ENCODE measurements around the gene C1orf210.

C1orf210 gene

GRCh38 chr1:43311521-43311920 is 26.1 kb upstream of the C1orf210 start:
- no peak for DNase-seq

- DNase-seq, result no peak
These were observed 24.1 kb upstream of the C1orf210 start for GRCh38 chr1:43309405-43310025.

GRCh38 chr1:43308635-43309404 is 23.4 kb upstream of the C1orf210 start:
- no peak for DNase-seq

GRCh38 chr1:43307458-43308158 is 22.2 kb upstream of the C1orf210 start:
- no peak for DNase-seq

GRCh38 chr1:43306688-43307457 is 21.5 kb upstream of the C1orf210 start:
- DNase-seq, result no peak

- DNase-seq, result no peak
These were observed 20.7 kb upstream of the C1orf210 start for GRCh38 chr1:43305926-43306687.

- DNase-seq, result no peak
These were observed 20.1 kb upstream of the C1orf210 start for GRCh38 chr1:43305461-43305860.

- DNase-seq, result no peak
These were observed 19.5 kb upstream of the C1orf210 start for GRCh38 chr1:43304771-43305300.

- no peak for DNase-seq
These were observed 18.9 kb upstream of the C1orf210 start for GRCh38 chr1:43304314-43304681.

GRCh38 chr1:43303471-43304313 is 18.3 kb upstream of the C1orf210 start:
- no peak for DNase-seq

- no peak for DNase-seq
These were observed 17.5 kb upstream of the C1orf210 start for GRCh38 chr1:43302721-43303470.

GRCh38 chr1:43302201-43302600 is 16.8 kb upstream of the C1orf210 start:
- no peak for DNase-seq

- no peak for DNase-seq
These were observed 15.2 kb upstream of the C1orf210 start, which contains the start of gene TIE1 for GRCh38 chr1:43300378-43301094. TIE1 (plus strand) TSS chr1:43300982; CDS start chr1:43301072, 90 bp downstream.

- DNase-seq, result no peak
These were observed 13.7 kb upstream of the C1orf210 start for GRCh38 chr1:43299101-43299500.

GRCh38 chr1:43298055-43298454 is 12.7 kb upstream of the C1orf210 start:
- DNase-seq, result no peak

- no peak for DNase-seq
These were observed 10.8 kb upstream of the C1orf210 start for GRCh38 chr1:43296207-43296606.

GRCh38 chr1:43294761-43295160 is 9.4 kb upstream of the C1orf210 start:
- no peak for DNase-seq

- peak; percentile 26 for DNase-seq
These were observed 8.7 kb upstream of the C1orf210 start for GRCh38 chr1:43293896-43294760.

- no peak for DNase-seq
These were observed 7.8 kb upstream of the C1orf210 start for GRCh38 chr1:43293176-43293575.

Measured in fibroblast of skin of right biceps (primary cell).